Activated T-helper 1 cell treated with anti-CD3 and anti-CD28 coated beads, Interleukin-2, amount 50 U/mL, for 16 hours (primary cell): ENCODE results near the gene PCDHA7.
"Not testable (repeated sequence)": the region's sequence is repeated elsewhere in the genome, so short reads cannot be mapped to it uniquely, and the experiment has no call there.

ENCODE experiments used
- DNase-seq, 2 donors: peaks; one replicate each; pipeline ENCODE4 v3.0.0-alpha.2; 2020; ENCODE audit warnings: low read depth in 1 of 2, low spot score in 1 of 2

Gene PCDHA7

GRCh38 chr5:140822969-140823368 lies 11.1 kb upstream of the PCDHA7 start:
- not testable (repeated sequence) for DNase-seq

GRCh38 chr5:140823475-140823874 lies 10.6 kb upstream of the PCDHA7 start:
- no peak for DNase-seq

- no peak for DNase-seq
Measured at GRCh38 chr5:140827704-140828361, 6.2 kb upstream of the PCDHA7 start, which contains the start of gene PCDHA6. PCDHA6 (plus strand) TSS chr5:140827960; CDS start chr5:140828092, 132 bp downstream.

GRCh38 chr5:140828362-140828737 lies 5.7 kb upstream of the PCDHA7 start:
- no peak for DNase-seq

- not testable (repeated sequence) for DNase-seq
Measured at GRCh38 chr5:140829511-140830501, 4.3 kb upstream of the PCDHA7 start.

- DNase-seq = not testable (repeated sequence)
Measured at GRCh38 chr5:140834439-140835008, 455 bp downstream of the PCDHA7 start.

- DNase-seq = no peak
Measured at GRCh38 chr5:140835622-140836510, 1.8 kb downstream of the PCDHA7 start.

GRCh38 chr5:140840978-140841962 lies 7.2 kb downstream of the PCDHA7 start, which contains the start of gene PCDHA8:
PCDHA8 (plus strand) TSS chr5:140841187; CDS start chr5:140841322, 135 bp downstream.
- DNase-seq = no peak

GRCh38 chr5:140842798-140843733 lies 9.0 kb downstream of the PCDHA7 start:
- no peak for DNase-seq

GRCh38 chr5:140848139-140849102 lies 14.4 kb downstream of the PCDHA7 start, which contains the start of gene PCDHA9:
PCDHA9 (plus strand) TSS chr5:140848382; CDS start chr5:140848496, 114 bp downstream.
- DNase-seq = not testable (repeated sequence)

- not testable (repeated sequence) for DNase-seq
Measured at GRCh38 chr5:140849831-140850634, 16.0 kb downstream of the PCDHA7 start.

GRCh38 chr5:140855772-140856674 lies 22.0 kb downstream of the PCDHA7 start, which contains the start of gene PCDHA10:
PCDHA10 (plus strand) TSS chr5:140855897; CDS start chr5:140856049, 152 bp downstream.
- no peak for DNase-seq

GRCh38 chr5:140857177-140857986 lies 23.3 kb downstream of the PCDHA7 start:
- DNase-seq = no peak

GRCh38 chr5:140857987-140858240 lies 23.8 kb downstream of the PCDHA7 start:
- DNase-seq = no peak
